Measurements from ENCODE around the gene TMEM178B. TPM values are rescaled to one million over a fixed set of nuclear protein-coding genes. Genes with fewer than 3 reads are reported as not detected.

Gene TMEM178B
- total and polyA plus RNA-seq, 9 of the 15 experiments (the other 6 are each of a cell fraction or from before 2014, with no cell fraction given), result under 0.01 to 0.03 (median 0.01) TPM; not detected in 5

- no peak for TF ChIP-seq ZNF584 (CRISPR knock-in tag; IDR thresholded peaks at IDR 0.05; ENCODE audit: low read depth)
- no peak for TF ChIP-seq KDM2B (CRISPR knock-in tag; IDR thresholded peaks at IDR 0.05)
- TF ChIP-seq TAF15 (IDR thresholded peaks at IDR 0.05; ENCODE audit: low read depth, low read length), result no peak
- no peak for TF ChIP-seq GATAD2A (IDR thresholded peaks at IDR 0.05)
- TF ChIP-seq, protein P1, sequence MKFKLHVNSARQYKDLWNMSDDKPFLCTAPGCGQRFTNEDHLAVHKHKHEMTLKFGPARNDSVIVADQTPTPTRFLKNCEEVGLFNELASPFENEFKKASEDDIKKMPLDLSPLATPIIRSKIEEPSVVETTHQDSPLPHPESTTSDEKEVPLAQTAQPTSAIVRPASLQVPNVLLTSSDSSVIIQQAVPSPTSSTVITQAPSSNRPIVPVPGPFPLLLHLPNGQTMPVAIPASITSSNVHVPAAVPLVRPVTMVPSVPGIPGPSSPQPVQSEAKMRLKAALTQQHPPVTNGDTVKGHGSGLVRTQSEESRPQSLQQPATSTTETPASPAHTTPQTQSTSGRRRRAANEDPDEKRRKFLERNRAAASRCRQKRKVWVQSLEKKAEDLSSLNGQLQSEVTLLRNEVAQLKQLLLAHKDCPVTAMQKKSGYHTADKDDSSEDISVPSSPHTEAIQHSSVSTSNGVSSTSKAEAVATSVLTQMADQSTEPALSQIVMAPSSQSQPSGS (CRISPR knock-in tag; IDR thresholded peaks at IDR 0.05), result no peak
- TF ChIP-seq JUN (IDR thresholded peaks at IDR 0.05; ENCODE audit: borderline replicate concordance, low read depth, low read length), result no peak
- no peak for TF ChIP-seq JUN (CRISPR knock-in tag; IDR thresholded peaks at IDR 0.05; ENCODE audit: borderline replicate concordance)
- no peak for TF ChIP-seq EZH2 (IDR thresholded peaks at IDR 0.05; ENCODE audit: borderline replicate concordance, low read depth, low read length)
- TF ChIP-seq SIX5 (IDR thresholded peaks at IDR 0.05; ENCODE audit: borderline replicate concordance in 1 of 2, insufficient read depth in 1 of 2, low read depth in 1 of 2, low read length in 2 of 2), result no peak
Observed at GRCh38 chr7:141513720-141514119, 439.9 kb downstream of the TMEM178B start (continued).

DNA sequence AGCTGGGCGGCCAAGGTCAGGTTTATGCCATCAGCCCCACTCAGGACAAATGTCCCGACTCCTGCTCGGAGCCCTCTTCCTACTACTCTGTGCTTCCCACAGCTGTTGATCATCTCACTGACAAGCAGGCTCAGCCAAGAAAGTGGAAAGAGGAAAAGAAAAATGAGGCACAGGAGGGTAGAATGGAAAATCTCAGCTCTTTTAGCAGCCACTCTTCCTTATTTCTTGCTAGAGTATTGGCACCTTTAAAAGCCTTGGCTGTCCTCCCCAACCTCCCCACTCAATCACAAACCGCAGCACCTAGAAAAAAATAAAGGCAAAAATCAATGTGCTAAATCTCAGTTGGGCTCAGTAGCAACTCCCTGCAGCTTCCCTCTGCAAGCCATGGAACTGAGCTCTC is 442.1 kb downstream of the TMEM178B start:
- FAIRE-seq (no peak), ATAC-seq (no peak), DNase-seq (ENCODE audit: extremely low read depth in 1 of 4, low spot score in 3 of 4) (no peak)
- Histone ChIP-seq H3K9me1 (ENCODE audit: control insufficient read depth, insufficient read depth, low read length) (no peaks in the 10 kb centered on the region), H3K4me1 (replicated peaks in 1 of 2; ENCODE audit: control insufficient read depth in 2 of 2, insufficient read depth in 2 of 2, low read length in 2 of 2) (peaks cover 0 to 7% of the 10 kb centered on the region in 2 experiments; a peak in 1 of 5 replicates), H3K36me3 (ENCODE audit: control insufficient read depth, insufficient read depth, low read length) (no peaks in the 10 kb centered on the region), H3K9me3 (replicated peaks; ENCODE audit: control insufficient read depth, insufficient read depth, low read depth, low read length) (no peaks in the 10 kb centered on the region), H3K9ac (ENCODE audit: insufficient read depth in 1 of 2, low read depth in 2 of 2, low read length in 2 of 2) (no peak overlapping the region), H2AFZ (ENCODE audit: low read depth, low read length) (no peak overlapping the region), H3K27me3 (ENCODE audit: control insufficient read depth in 2 of 2, insufficient read depth in 2 of 2, low read length in 2 of 2) (peaks cover 43 to 54% of the 10 kb centered on the region in 2 experiments), H3K4me2 (ENCODE audit: insufficient read depth, low read length) (no peak overlapping the region), H3K27ac (ENCODE audit: extremely low read depth, low read depth, low read length) (no peak overlapping the region), H3K79me2 (ENCODE audit: control insufficient read depth, insufficient read depth, low read length) (no peaks in the 10 kb centered on the region), H4K20me1 (replicated peaks; ENCODE audit: control insufficient read depth, insufficient read depth, low read length) (no peaks in the 10 kb centered on the region), H3K4me3 (no peak overlapping the region)
- intact Hi-C loops (cut with micrococcal nuclease), result no loop called here
- no peak for TF ChIP-seq E2F1 (CRISPR knock-in tag; IDR thresholded peaks at IDR 0.05)
- no peak for TF ChIP-seq CHCHD3 (CRISPR knock-in tag; IDR thresholded peaks at IDR 0.05)
- TF ChIP-seq FOXA3 (CRISPR knock-in tag; conservative IDR thresholded peaks at IDR 0.05 in 1 of 2, IDR thresholded peaks at IDR 0.05 in 1 of 2), result no peak
- no peak for TF ChIP-seq MCM5 (IDR thresholded peaks at IDR 0.05; ENCODE audit: low read depth)
- WGBS (ENCODE audit: insufficient coverage, low coverage, missing lambda C conversion rate), result 2% methylated on average over 4 of the region's 4 CpGs
- in situ Hi-C loops (cut with MboI), result no loop called here
- no TSS peak for BruUV-seq (replicated peaks)
- CTCF ChIA-PET (ENCODE audit: low intra/inter-chr PET ratio), result no interaction called here
- POLR2A ChIA-PET, result interaction anchor here (0.6 to 2.1 kb wide), 2 partner anchors 8 to 95 kb away, joined by 3 to 6 read pairs; no protein-coding TSS in a partner anchor
